K562 (cell line): ENCODE data around the gene TBX1. TPM values are rescaled to one million over a fixed set of nuclear protein-coding genes. Genes with fewer than 3 reads are reported as not detected.

Experiments
- CBFA2T2 ChIP-seq: fragments of 450-650 bp; conservative IDR thresholded peaks from 2 replicates; pipeline ENCODE4 v1.6.1; 2017; ENCODE audit warnings: mild to moderate bottlenecking
- CBX8 ChIP-seq: fragments of 200-600 bp; sonication (generic); IDR thresholded peaks from 2 replicates; pipeline ENCODE4 v1.6.1; 2012; ENCODE audit warnings: borderline replicate concordance, mixed run types, low read depth, mild to moderate bottlenecking, moderate library complexity, mixed read lengths, low read length, control low read depth, inconsistent platforms; ENCODE audit not compliant: poor library complexity, severe bottlenecking; ENCODE audit errors: extremely low read depth
- CREBBP ChIP-seq: IDR thresholded peaks from one replicate; pipeline ENCODE4 v1.6.1; 2012; ENCODE audit warnings: low read depth, mild to moderate bottlenecking, control low read depth, inconsistent platforms, low read length
- CTCF ChIP-seq, 3 experiments: IDR thresholded peaks in 2 of 3; conservative IDR thresholded peaks in 1 of 3; 2 replicates each; pipeline ENCODE4 v1.5.1; 2011 to 2012; ENCODE audit warnings: low read length in 3 of 3, mild to moderate bottlenecking in 3 of 3, control low read depth in 2 of 3, improper control_type of control experiment in 1 of 3, inconsistent platforms in 1 of 3, low read depth in 1 of 3, mixed read lengths in 1 of 3, moderate library complexity in 1 of 3; ENCODE audit not compliant: insufficient read depth in 2 of 3
- ELK1 ChIP-seq: sonication (generic); formaldehyde crosslinking; IDR thresholded peaks from 2 replicates; pipeline ENCODE4 v1.8.1; 2022; ENCODE audit warnings: missing genetic modification reagents
- EZH2 ChIP-seq: IDR thresholded peaks from 2 replicates; pipeline ENCODE4 v1.6.1; 2012; ENCODE audit warnings: low read depth, mild to moderate bottlenecking, inconsistent platforms, low read length, borderline replicate concordance
- FOSL1 ChIP-seq: fragments of 200-800 bp; sonication (Bioruptor generic); conservative IDR thresholded peaks from 2 replicates; pipeline ENCODE4 v1.6.1; 2016; ENCODE audit warnings: missing genetic modification characterization, missing compliant biosample characterization
- GATAD2B ChIP-seq: fragments of 450-650 bp; IDR thresholded peaks from 2 replicates; pipeline ENCODE4 v1.6.1; 2017; ENCODE audit warnings: mild to moderate bottlenecking, borderline replicate concordance
- HNRNPH1 ChIP-seq: fragments of 200-400 bp; formaldehyde crosslinking; optimal IDR thresholded peaks from 2 replicates; pipeline ENCODE3; 2017; ENCODE audit warnings: low read depth, mild to moderate bottlenecking, low read length, moderate library complexity
- IRF2 ChIP-seq: sonication (generic); formaldehyde crosslinking; IDR thresholded peaks from 2 replicates; pipeline ENCODE4 v1.8.1; 2022; ENCODE audit warnings: mild to moderate bottlenecking, missing genetic modification reagents
- MEF2A ChIP-seq: IDR thresholded peaks from 2 replicates; pipeline ENCODE4 v1.6.1; 2011; ENCODE audit warnings: low read depth, mild to moderate bottlenecking, low read length, moderate library complexity; ENCODE audit not compliant: control insufficient read depth
- MEF2D ChIP-seq: conservative IDR thresholded peaks from 2 replicates; pipeline ENCODE4 v1.6.1; 2016; ENCODE audit warnings: low read depth, missing genetic modification characterization, missing compliant biosample characterization
- NFATC3 ChIP-seq: fragments of 450-650 bp; IDR thresholded peaks from 2 replicates; pipeline ENCODE4 v1.6.1; 2017; ENCODE audit warnings: mild to moderate bottlenecking
- NKRF ChIP-seq: fragments of 450-650 bp; IDR thresholded peaks from 2 replicates; pipeline ENCODE4 v1.6.1; 2016; ENCODE audit warnings: borderline replicate concordance
- POLR2B ChIP-seq: fragments of 450-650 bp; IDR thresholded peaks from 2 replicates; pipeline ENCODE4 v1.6.1; 2018; ENCODE audit warnings: low read depth; ENCODE audit not compliant: partially characterized antibody
- PRMT5 ChIP-seq: sonication (generic); formaldehyde crosslinking; IDR thresholded peaks from 2 replicates; pipeline ENCODE4 v1.5.0; 2020; ENCODE audit warnings: missing genetic modification reagents
- SIX5 ChIP-seq, 2 experiments: IDR thresholded peaks; 2 replicates each; pipeline ENCODE4 v1.6.1; 2011; ENCODE audit warnings: low read length in 2 of 2, borderline replicate concordance in 1 of 2, low read depth in 1 of 2, mild to moderate bottlenecking in 1 of 2, moderate library complexity in 1 of 2; ENCODE audit not compliant: insufficient read depth in 1 of 2
- SMAD1 ChIP-seq: fragments of 150-350 bp; IDR thresholded peaks from 2 replicates; pipeline ENCODE4 v1.6.1; 2014; ENCODE audit warnings: low read length, low read depth; ENCODE audit not compliant: partially characterized antibody
- STAT5A ChIP-seq: IDR thresholded peaks from 2 replicates; pipeline ENCODE4 v1.6.1; 2012; ENCODE audit warnings: low read length, inconsistent platforms, borderline replicate concordance
- TFAM ChIP-seq: fragments of 250-450 bp; sonication (Bioruptor Pico); conservative IDR thresholded peaks from 2 replicates; pipeline ENCODE4 v1.5.0; 2021; ENCODE audit warnings: mild to moderate bottlenecking, moderate library complexity
- U2AF2 ChIP-seq: fragments of 200-400 bp; formaldehyde crosslinking; optimal IDR thresholded peaks from 2 replicates; pipeline ENCODE3; 2017; ENCODE audit warnings: low read depth, mild to moderate bottlenecking, low read length
- ZKSCAN1 ChIP-seq: fragments of 150-350 bp; IDR thresholded peaks from 2 replicates; pipeline ENCODE4 v1.6.1; 2016; ENCODE audit warnings: low read depth, low read length
- ZNF124 ChIP-seq: sonication (generic); formaldehyde crosslinking; IDR thresholded peaks from 2 replicates; pipeline ENCODE4 v1.8.1; 2022; ENCODE audit warnings: missing genetic modification reagents
- ZNF184 ChIP-seq: sonication (generic); formaldehyde crosslinking; IDR thresholded peaks from 2 replicates; pipeline ENCODE4 v1.5.0; 2020; ENCODE audit warnings: missing genetic modification reagents
- polyA plus RNA-seq, 8 experiments: library from polyadenylated mRNA; depleted of rRNA in 4 of 8; stranded (reverse) in 5 of 8; unstranded in 3 of 8; fragments of >200 nt; fragmentation: Nextera tagmentation in 2 of 8; fragmentation: Illumina TruSeq in 1 of 8; extraction: Ambion mirVana in 2 of 8; extraction: Trizol in 1 of 8; gene quantifications; 2 replicates each; pipeline versions ENCODE4 v1.2.1 to v1.2.3, GENCODE V29; 2011 to 2014; ENCODE audit warnings: inconsistent platforms in 1 of 8, missing spikeins in 1 of 8
- total RNA-seq, 7 experiments: library from RNA; depleted of rRNA in 6 of 7; stranded (reverse); fragments of >200 nt in 6 of 7; fragmentation: Illumina TruSeq in 2 of 7; extraction: Trizol in 2 of 7; gene quantifications; 2 replicates each; pipeline versions ENCODE4 v1.2.1 to v1.2.3, GENCODE V29; 2011 to 2021; ENCODE audit warnings: low replicate concordance in 1 of 7

TBX1 gene
- total and polyA plus RNA-seq, 9 of the 15 experiments (the other 6 are each of a cell fraction or from before 2014, with no cell fraction given): 0.07 to 35.0 (median 3.9) TPM

GRCh38 chr22:19723232-19723982 is 37.2 kb upstream of the TBX1 start, which contains the start of gene GP1BB (continued):
- TF ChIP-seq NKRF: peak; percentile 69; the same call in 1 of the 2 replicates
- no peak for TF ChIP-seq FOSL1 (tag)
- TF ChIP-seq CTCF (IDR thresholded peaks at IDR 0.05 in 2 of 3, conservative IDR thresholded peaks at IDR 0.05 in 1 of 3; ENCODE audit: insufficient read depth in 2 of 3, low read depth in 1 of 3, low read length in 3 of 3): peak; percentile 16 to 44 (median 16); a peak in 3 of 6 replicates
- TF ChIP-seq SIX5 (IDR thresholded peaks at IDR 0.05; ENCODE audit: borderline replicate concordance in 1 of 2, insufficient read depth in 1 of 2, low read depth in 1 of 2, low read length in 2 of 2): peak in 1 of 2 experiments; percentile 4; a peak in 1 of 4 replicates
- TF ChIP-seq EZH2: peak; percentile 88; the same call in 1 of the 2 replicates
- TF ChIP-seq HNRNPH1: no peak
- no peak for TF ChIP-seq TFAM (CRISPR knock-in tag)
- no peak for TF ChIP-seq NFATC3
- TF ChIP-seq CREBBP: no peak
- TF ChIP-seq CBFA2T2: peak; percentile 98
- peak; percentile 96 for TF ChIP-seq ZKSCAN1
- no peak for TF ChIP-seq PRMT5 (CRISPR knock-in tag)
- TF ChIP-seq ZNF184 (CRISPR knock-in tag): no peak
- peak; percentile 100 for TF ChIP-seq MEF2D (tag)
- no peak for TF ChIP-seq STAT5A
- TF ChIP-seq GATAD2B: no peak
- no peak for TF ChIP-seq CBX8
- TF ChIP-seq ZNF124 (CRISPR knock-in tag): no peak
- no peak for TF ChIP-seq MEF2A
- TF ChIP-seq U2AF2: no peak
- TF ChIP-seq IRF2 (CRISPR knock-in tag): no peak
- TF ChIP-seq SMAD1: peak; percentile 98
- TF ChIP-seq POLR2B: peak; percentile 98
- no peak for TF ChIP-seq ELK1 (CRISPR knock-in tag)
